ENCODE data around the gene PPM1E.

- TF ChIP-seq CHD2 (IDR thresholded peaks at IDR 0.05; ENCODE audit: low read length) (no peak), GTF2F1 (IDR thresholded peaks at IDR 0.05; ENCODE audit: borderline replicate concordance, low read depth, low read length) (no peak), MAX (IDR thresholded peaks at IDR 0.05) (no peak), CTCF (IDR thresholded peaks at IDR 0.05; ENCODE audit: control extremely low read depth in 1 of 3, insufficient read depth in 1 of 3, low read depth in 1 of 3, low read length in 3 of 3) (no peak), RAD21 (IDR thresholded peaks at IDR 0.05 in 1 of 2, conservative IDR thresholded peaks at IDR 0.05 in 1 of 2; ENCODE audit: low read depth in 2 of 2, low read length in 2 of 2) (no peak)
Measured at GRCh38 chr17:58758890-58759289, 3.2 kb downstream of the PPM1E start.

All from H1 (cell line).